GM12875 (cell line): Measurements from ENCODE around the gene XRN1.

ENCODE experiments used
- H3K4me3 ChIP-seq: one replicate; pipeline ENCODE4 v1.5.1; 2011; ENCODE audit warnings: low read depth, low read length, control low read depth
- TF ChIP-seq, protein P1 (sequence below): IDR thresholded peaks from 2 replicates; pipeline ENCODE4 v1.5.1; 2011; ENCODE audit warnings: low read depth, mild to moderate bottlenecking, control low read depth, inconsistent platforms, low read length, moderate library complexity, borderline replicate concordance; ENCODE audit not compliant: insufficient read depth

The XRN1 gene

DNA sequence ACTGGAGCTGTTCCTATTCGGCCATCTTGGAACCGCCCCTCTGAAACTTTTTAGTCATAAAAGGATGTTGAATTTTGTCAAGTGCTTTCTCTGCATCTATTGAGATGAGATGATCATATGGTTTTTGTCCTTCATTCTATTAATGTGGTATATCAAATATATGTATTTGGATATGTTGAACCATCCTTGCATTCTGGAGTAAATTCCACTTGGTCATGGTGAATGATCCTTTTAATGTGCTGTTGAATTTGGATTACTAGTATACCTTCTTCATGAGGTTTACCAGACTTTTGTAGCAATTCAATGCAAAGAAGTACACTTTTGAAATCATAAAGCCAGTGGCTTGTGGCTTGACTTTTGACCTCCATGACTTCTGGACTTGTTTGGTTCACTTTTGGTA is 33.4 kb upstream of the XRN1 start:
- H3K4me3 ChIP-seq = no peak overlapping the region
- TF ChIP-seq, protein P1, sequence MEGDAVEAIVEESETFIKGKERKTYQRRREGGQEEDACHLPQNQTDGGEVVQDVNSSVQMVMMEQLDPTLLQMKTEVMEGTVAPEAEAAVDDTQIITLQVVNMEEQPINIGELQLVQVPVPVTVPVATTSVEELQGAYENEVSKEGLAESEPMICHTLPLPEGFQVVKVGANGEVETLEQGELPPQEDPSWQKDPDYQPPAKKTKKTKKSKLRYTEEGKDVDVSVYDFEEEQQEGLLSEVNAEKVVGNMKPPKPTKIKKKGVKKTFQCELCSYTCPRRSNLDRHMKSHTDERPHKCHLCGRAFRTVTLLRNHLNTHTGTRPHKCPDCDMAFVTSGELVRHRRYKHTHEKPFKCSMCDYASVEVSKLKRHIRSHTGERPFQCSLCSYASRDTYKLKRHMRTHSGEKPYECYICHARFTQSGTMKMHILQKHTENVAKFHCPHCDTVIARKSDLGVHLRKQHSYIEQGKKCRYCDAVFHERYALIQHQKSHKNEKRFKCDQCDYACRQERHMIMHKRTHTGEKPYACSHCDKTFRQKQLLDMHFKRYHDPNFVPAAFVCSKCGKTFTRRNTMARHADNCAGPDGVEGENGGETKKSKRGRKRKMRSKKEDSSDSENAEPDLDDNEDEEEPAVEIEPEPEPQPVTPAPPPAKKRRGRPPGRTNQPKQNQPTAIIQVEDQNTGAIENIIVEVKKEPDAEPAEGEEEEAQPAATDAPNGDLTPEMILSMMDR = no peak

DNA sequence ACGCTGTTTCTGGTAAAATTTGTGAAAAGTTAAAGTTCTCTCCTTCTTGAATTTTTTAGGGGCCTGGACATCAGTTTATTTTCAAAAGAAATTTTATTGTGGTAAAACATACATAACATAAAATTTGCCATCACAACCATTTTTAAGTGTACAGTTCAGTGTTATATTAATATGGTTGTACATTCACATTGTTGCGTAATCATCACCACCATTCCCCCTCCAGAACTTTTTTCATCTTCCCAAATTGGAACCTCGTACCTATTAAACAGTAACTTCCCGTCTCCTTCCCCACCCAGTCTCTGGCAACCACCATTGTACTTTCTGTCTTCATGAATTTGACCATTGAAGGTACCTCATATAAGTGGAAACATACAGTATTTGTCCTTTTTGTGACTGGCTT is 23.0 kb upstream of the XRN1 start:
- TF ChIP-seq, protein P1 = no peak
- no peak overlapping the region for H3K4me3 ChIP-seq

- H3K4me3 ChIP-seq = no peak overlapping the region
- TF ChIP-seq, protein P1 = no peak
Measured at GRCh38 chr3:142468456-142468855, 20.6 kb upstream of the XRN1 start.

DNA sequence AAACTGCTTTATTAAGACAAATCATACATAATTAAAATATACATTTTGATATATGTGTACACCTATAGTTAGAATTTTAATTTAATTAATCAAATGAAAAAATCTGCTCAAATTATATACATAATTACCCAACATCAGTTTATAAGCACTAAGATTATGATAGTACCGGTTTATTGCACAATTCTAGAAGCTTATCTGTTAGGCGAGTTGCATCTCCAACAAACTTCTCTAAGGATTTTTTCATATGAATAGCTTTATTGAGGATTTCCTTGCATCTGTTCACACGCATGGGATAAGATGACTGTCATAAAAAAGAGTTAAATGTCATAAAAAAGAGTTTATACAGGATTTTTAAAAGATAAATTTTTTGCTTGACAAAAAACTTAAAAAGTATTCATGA is 19.9 kb upstream of the XRN1 start:
- H3K4me3 ChIP-seq = no peak overlapping the region
- TF ChIP-seq, protein P1 = no peak

GRCh38 chr3:142460689-142461088 is 12.9 kb upstream of the XRN1 start:
- TF ChIP-seq, protein P1 = no peak
- no peak overlapping the region for H3K4me3 ChIP-seq

- H3K4me3 ChIP-seq = no peak overlapping the region
- TF ChIP-seq, protein P1 = no peak
Measured at GRCh38 chr3:142459929-142460328, 12.1 kb upstream of the XRN1 start.

- no peak overlapping the region for H3K4me3 ChIP-seq
- TF ChIP-seq, protein P1 = no peak
Measured at GRCh38 chr3:142459096-142459495, 11.3 kb upstream of the XRN1 start.
